H9 (cell line): ENCODE measurements around the gene PHOSPHO1. TPM values are rescaled to one million over a fixed set of nuclear protein-coding genes. Genes with fewer than 3 reads are reported as not detected.

Source experiments
- DNase-seq: peaks from one replicate; pipeline ENCODE4 v3.0.0-alpha.2; 2017
- H2AFZ ChIP-seq: one replicate; pipeline ENCODE4 v1.6.1; 2013; ENCODE audit warnings: mild to moderate bottlenecking, low read length, control low read depth, moderate library complexity
- H2AK5ac ChIP-seq: 2 replicates; pipeline ENCODE4 v1.6.1; 2013; ENCODE audit warnings: low read length, control low read depth, mixed read lengths; ENCODE audit not compliant: insufficient read length
- H2BK120ac ChIP-seq: one replicate; pipeline ENCODE4 v1.6.1; 2013; ENCODE audit warnings: low read depth, mild to moderate bottlenecking, low read length, control low read depth, inconsistent platforms; ENCODE audit not compliant: poor library complexity, severe bottlenecking
- H2BK12ac ChIP-seq: 2 replicates; pipeline ENCODE4 v1.6.1; 2013; ENCODE audit warnings: low read length, control low read depth, mixed read lengths, low read depth; ENCODE audit not compliant: insufficient read length
- H2BK15ac ChIP-seq: 2 replicates; pipeline ENCODE4 v1.6.1; 2013; ENCODE audit warnings: low read depth, low read length, control low read depth
- H2BK20ac ChIP-seq: one replicate; pipeline ENCODE4 v1.6.1; 2013; ENCODE audit warnings: low read depth, mild to moderate bottlenecking, low read length, control low read depth, inconsistent platforms; ENCODE audit not compliant: poor library complexity, severe bottlenecking
- H2BK5ac ChIP-seq: 2 replicates; pipeline ENCODE4 v1.6.1; 2013; ENCODE audit warnings: low read length, control low read depth, mixed read lengths; ENCODE audit not compliant: insufficient read length
- H3K14ac ChIP-seq: 2 replicates; pipeline ENCODE4 v1.6.1; 2013; ENCODE audit warnings: low read length, control low read depth; ENCODE audit not compliant: insufficient read depth
- H3K18ac ChIP-seq: 2 replicates; pipeline ENCODE4 v1.6.1; 2013; ENCODE audit warnings: low read depth, mild to moderate bottlenecking, mixed read lengths, low read length, control low read depth; ENCODE audit not compliant: insufficient read length
- H3K23ac ChIP-seq: 2 replicates; pipeline ENCODE4 v1.6.1; 2013; ENCODE audit warnings: low read length, control low read depth, mixed read lengths, low read depth; ENCODE audit not compliant: insufficient read length
- H3K23me2 ChIP-seq: 2 replicates; pipeline ENCODE4 v1.6.1; 2013; ENCODE audit warnings: low read depth, mild to moderate bottlenecking, mixed read lengths, low read length, control low read depth; ENCODE audit not compliant: insufficient read length, poor library complexity, severe bottlenecking
- H3K27ac ChIP-seq: 2 replicates; pipeline ENCODE4 v1.5.1; 2013; ENCODE audit warnings: low read length, control low read depth, mixed read lengths, low read depth; ENCODE audit not compliant: insufficient read length
- H3K27me3 ChIP-seq: 2 replicates; pipeline ENCODE4 v1.6.1; 2013; ENCODE audit warnings: low read length, control low read depth, inconsistent platforms; ENCODE audit not compliant: insufficient read depth
- H3K4ac ChIP-seq: 2 replicates; pipeline ENCODE4 v1.6.1; 2013; ENCODE audit warnings: low read depth, mild to moderate bottlenecking, control low read depth, inconsistent platforms, low read length, moderate library complexity
- H3K4me1 ChIP-seq: 2 replicates; pipeline ENCODE4 v1.6.1; 2013; ENCODE audit warnings: low read length, control low read depth, inconsistent platforms; ENCODE audit not compliant: insufficient read depth
- H3K4me2 ChIP-seq: 2 replicates; pipeline ENCODE4 v1.6.1; 2013; ENCODE audit warnings: low read length, control low read depth, mixed read lengths; ENCODE audit not compliant: insufficient read length, insufficient read depth
- H3K56ac ChIP-seq: 2 replicates; pipeline ENCODE4 v1.6.1; 2013; ENCODE audit warnings: low read depth, mild to moderate bottlenecking, mixed read lengths, low read length, control low read depth; ENCODE audit not compliant: insufficient read length
- H3K79me1 ChIP-seq: 2 replicates; pipeline ENCODE4 v1.6.1; 2013; ENCODE audit warnings: low read depth, mild to moderate bottlenecking, moderate library complexity, low read length, control low read depth, inconsistent platforms; ENCODE audit not compliant: insufficient read depth, poor library complexity, severe bottlenecking
- H3K79me2 ChIP-seq: 2 replicates; pipeline ENCODE4 v1.6.1; 2013; ENCODE audit warnings: low read length, control low read depth, inconsistent platforms; ENCODE audit not compliant: insufficient read depth
- H3K9ac ChIP-seq: 2 replicates; pipeline ENCODE4 v1.6.1; 2013; ENCODE audit warnings: low read length, control low read depth, mixed read lengths; ENCODE audit not compliant: insufficient read length; ENCODE audit errors: extremely low read depth
- H3K9me3 ChIP-seq: one replicate; pipeline ENCODE4 v1.6.1; 2013; ENCODE audit warnings: low read depth, low read length, inconsistent platforms; ENCODE audit not compliant: control insufficient read depth
- H3T11ph ChIP-seq: one replicate; pipeline ENCODE4 v1.6.1; 2013; ENCODE audit warnings: mild to moderate bottlenecking, low read length, control low read depth, inconsistent platforms
- H4K20me1 ChIP-seq: one replicate; pipeline ENCODE4 v1.6.1; 2013; ENCODE audit not compliant: control insufficient read depth, insufficient read length, insufficient read depth
- H4K5ac ChIP-seq: 2 replicates; pipeline ENCODE4 v1.6.1; 2013; ENCODE audit warnings: low read depth, mild to moderate bottlenecking, mixed read lengths, low read length, control low read depth; ENCODE audit not compliant: insufficient read length
- H4K8ac ChIP-seq: replicated peaks from 2 replicates; pipeline ENCODE4 v1.6.1; 2013; ENCODE audit warnings: low read length, control low read depth, mixed read lengths, low read depth; ENCODE audit not compliant: insufficient read length
- H4K91ac ChIP-seq: 2 replicates; pipeline ENCODE4 v1.6.1; 2013; ENCODE audit warnings: low read depth, mild to moderate bottlenecking, moderate library complexity, mixed read lengths, low read length, control low read depth; ENCODE audit not compliant: insufficient read length
- H3K27ac Mint-ChIP-seq, 3 experiments: 2 replicates in 2 of 3; 3 replicates in 1 of 3; pipeline ENCODE4 v1.8.0; 2020 to 2021; ENCODE audit warnings: mixed read lengths in 3 of 3, mild to moderate bottlenecking in 1 of 3, moderate library complexity in 1 of 3
- H3K27me3 Mint-ChIP-seq: 2 replicates; pipeline ENCODE4 v1.8.0; 2021; ENCODE audit warnings: low read depth, mild to moderate bottlenecking, moderate library complexity, mixed read lengths
- H3K36me3 Mint-ChIP-seq, 3 experiments: 2 replicates in 2 of 3; 3 replicates in 1 of 3; pipeline ENCODE4 v1.8.0; 2020 to 2021; ENCODE audit warnings: low read depth in 3 of 3, mixed read lengths in 3 of 3; ENCODE audit not compliant: insufficient read depth in 1 of 3
- H3K4me1 Mint-ChIP-seq, 2 experiments: 2 replicates each; pipeline ENCODE4 v1.8.0; 2020; ENCODE audit warnings: mixed read lengths in 2 of 2
- H3K4me3 Mint-ChIP-seq, 2 experiments: 2 replicates in 1 of 2; 3 replicates in 1 of 2; pipeline ENCODE4 v1.8.0; 2020 to 2021; ENCODE audit warnings: mild to moderate bottlenecking in 2 of 2, mixed read lengths in 2 of 2, moderate library complexity in 1 of 2
- H3K9me3 Mint-ChIP-seq, 2 experiments: 2 replicates in 1 of 2; 3 replicates in 1 of 2; pipeline ENCODE4 v1.8.0; 2020; ENCODE audit warnings: mild to moderate bottlenecking in 2 of 2, mixed read lengths in 2 of 2, moderate library complexity in 1 of 2
- WGBS: extraction: QIAGEN DNeasy Blood & Tissue Kit; methylation state at CpG from one replicate; pipeline ENCODE4 v1.1.7; 2013; ENCODE audit warnings: missing lambda C conversion rate, low lambda C conversion rate, mixed read lengths; ENCODE audit not compliant: insufficient read length; ENCODE audit errors: extremely low coverage; 5-methylcytosine and 5-hydroxymethylcytosine counted together
- total RNA-seq: library from RNA; stranded (reverse); gene quantifications from 2 replicates; pipeline ENCODE4 v1.2.1, GENCODE V29; 2021
- TF ChIP-seq, protein P1 (sequence below): fragments of 200-600 bp; sonication (generic); conservative IDR thresholded peaks from 3 replicates; pipeline ENCODE4 v1.8.0; 2021; ENCODE audit warnings: antibody characterized with exemption, mild to moderate bottlenecking

Gene PHOSPHO1
- total RNA-seq, 1 experiment from 2014 or later = 0.63 TPM

GRCh38 chr17:49249292-49249794 lies 18.8 kb upstream of the PHOSPHO1 start:
- Histone ChIP-seq H3K4ac (no peak overlapping the region), H3K79me2 (no peaks in the 10 kb centered on the region), H3T11ph (no peak overlapping the region), H3K9me3 (no peaks in the 10 kb centered on the region), H2BK5ac (no peak overlapping the region), H3K14ac (no peak overlapping the region; the same call in 1 of the 2 replicates), H2BK120ac (no peak overlapping the region), H4K5ac (no peak overlapping the region), H2BK12ac (no peak overlapping the region), H2BK15ac (no peak overlapping the region), H3K4me2 (no peak overlapping the region), H2AFZ (no peak overlapping the region), H3K79me1 (no peaks in the 10 kb centered on the region), H2BK20ac (no peak overlapping the region), H4K91ac (no peak overlapping the region), H3K9ac (no peak overlapping the region), H3K18ac (no peak overlapping the region), H3K4me1 (no peaks in the 10 kb centered on the region), H4K8ac (no peak overlapping the region), H3K56ac (no peak overlapping the region), H3K27ac (no peak overlapping the region), H3K27me3 (no peaks in the 10 kb centered on the region), H3K23ac (no peak overlapping the region), H2AK5ac (no peak overlapping the region), H3K23me2 (no peaks in the 10 kb centered on the region), H4K20me1 (no peaks in the 10 kb centered on the region)
- TF ChIP-seq, protein P1, sequence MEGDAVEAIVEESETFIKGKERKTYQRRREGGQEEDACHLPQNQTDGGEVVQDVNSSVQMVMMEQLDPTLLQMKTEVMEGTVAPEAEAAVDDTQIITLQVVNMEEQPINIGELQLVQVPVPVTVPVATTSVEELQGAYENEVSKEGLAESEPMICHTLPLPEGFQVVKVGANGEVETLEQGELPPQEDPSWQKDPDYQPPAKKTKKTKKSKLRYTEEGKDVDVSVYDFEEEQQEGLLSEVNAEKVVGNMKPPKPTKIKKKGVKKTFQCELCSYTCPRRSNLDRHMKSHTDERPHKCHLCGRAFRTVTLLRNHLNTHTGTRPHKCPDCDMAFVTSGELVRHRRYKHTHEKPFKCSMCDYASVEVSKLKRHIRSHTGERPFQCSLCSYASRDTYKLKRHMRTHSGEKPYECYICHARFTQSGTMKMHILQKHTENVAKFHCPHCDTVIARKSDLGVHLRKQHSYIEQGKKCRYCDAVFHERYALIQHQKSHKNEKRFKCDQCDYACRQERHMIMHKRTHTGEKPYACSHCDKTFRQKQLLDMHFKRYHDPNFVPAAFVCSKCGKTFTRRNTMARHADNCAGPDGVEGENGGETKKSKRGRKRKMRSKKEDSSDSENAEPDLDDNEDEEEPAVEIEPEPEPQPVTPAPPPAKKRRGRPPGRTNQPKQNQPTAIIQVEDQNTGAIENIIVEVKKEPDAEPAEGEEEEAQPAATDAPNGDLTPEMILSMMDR = no peak
- WGBS = no CpG with 5 or more reads among the region's 10 CpGs
- Mint-ChIP-seq H3K36me3 (no peaks in the 10 kb centered on the region), H3K9me3 (no peaks in the 10 kb centered on the region), H3K4me3 (no peak overlapping the region), H3K4me1 (peaks cover 4% of the 10 kb centered on the region in 2 experiments; a peak in 1 of 4 replicates), H3K27ac (no peak overlapping the region), H3K27me3 (peaks cover 4% of the 10 kb centered on the region)
- no peak for DNase-seq
